OCI-LY1 (cell line): ENCODE measurements around the gene ZNF385C.

ENCODE experiments used
- EZH2 ChIP-seq: fragments of 200-600 bp; sonication (generic), shearing (Covaris generic); IDR thresholded peaks from 2 replicates; pipeline ENCODE4 v1.8.0; 2017; ENCODE audit warnings: borderline replicate concordance, mixed run types, mild to moderate bottlenecking, antibody characterized with exemption, low read length, moderate library complexity, mixed read lengths
- TF ChIP-seq, protein P1 (sequence below): fragments of 200-600 bp; sonication (generic), shearing (Covaris generic); IDR thresholded peaks from 2 replicates; pipeline ENCODE4 v1.5.1; 2017; ENCODE audit warnings: mild to moderate bottlenecking, antibody characterized with exemption, low read length, moderate library complexity, mixed read lengths

DNA sequence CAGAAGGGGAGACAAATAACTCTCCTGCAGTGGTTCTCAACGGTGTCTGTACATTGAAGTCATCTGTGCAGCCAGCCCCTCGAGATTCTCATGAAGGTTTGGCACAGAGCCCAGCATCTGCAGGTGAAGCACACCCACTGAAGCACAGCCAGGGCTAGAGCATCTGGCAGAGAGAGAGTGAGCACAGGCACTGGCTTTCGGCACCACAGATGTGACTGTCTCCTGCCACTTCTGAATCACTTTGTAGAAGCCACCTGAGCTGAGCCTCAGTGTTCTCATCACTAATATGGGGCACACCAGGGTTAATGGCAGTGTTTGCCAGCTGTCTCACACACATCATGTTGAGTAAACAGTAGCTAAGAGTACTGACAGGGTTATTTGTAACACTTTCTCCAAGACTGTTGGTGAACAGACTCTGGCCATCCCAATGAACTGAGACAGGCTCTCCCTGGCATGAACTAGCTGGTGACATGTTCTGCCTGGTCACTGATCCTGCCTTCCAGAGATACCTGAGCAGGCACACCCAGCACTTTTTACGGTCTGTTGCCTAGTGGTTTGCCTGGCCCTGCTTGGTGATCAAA is 35.3 kb upstream of the ZNF385C start:
- TF ChIP-seq, protein P1, sequence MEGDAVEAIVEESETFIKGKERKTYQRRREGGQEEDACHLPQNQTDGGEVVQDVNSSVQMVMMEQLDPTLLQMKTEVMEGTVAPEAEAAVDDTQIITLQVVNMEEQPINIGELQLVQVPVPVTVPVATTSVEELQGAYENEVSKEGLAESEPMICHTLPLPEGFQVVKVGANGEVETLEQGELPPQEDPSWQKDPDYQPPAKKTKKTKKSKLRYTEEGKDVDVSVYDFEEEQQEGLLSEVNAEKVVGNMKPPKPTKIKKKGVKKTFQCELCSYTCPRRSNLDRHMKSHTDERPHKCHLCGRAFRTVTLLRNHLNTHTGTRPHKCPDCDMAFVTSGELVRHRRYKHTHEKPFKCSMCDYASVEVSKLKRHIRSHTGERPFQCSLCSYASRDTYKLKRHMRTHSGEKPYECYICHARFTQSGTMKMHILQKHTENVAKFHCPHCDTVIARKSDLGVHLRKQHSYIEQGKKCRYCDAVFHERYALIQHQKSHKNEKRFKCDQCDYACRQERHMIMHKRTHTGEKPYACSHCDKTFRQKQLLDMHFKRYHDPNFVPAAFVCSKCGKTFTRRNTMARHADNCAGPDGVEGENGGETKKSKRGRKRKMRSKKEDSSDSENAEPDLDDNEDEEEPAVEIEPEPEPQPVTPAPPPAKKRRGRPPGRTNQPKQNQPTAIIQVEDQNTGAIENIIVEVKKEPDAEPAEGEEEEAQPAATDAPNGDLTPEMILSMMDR: no peak
- TF ChIP-seq EZH2: no peak
